SK-N-SH (cell line): ENCODE data around the gene CDH20. TPM values are rescaled to one million over a fixed set of nuclear protein-coding genes. Genes with fewer than 3 reads are reported as not detected.

Experiments
- CTCF ChIA-PET: fragments of 300-600, 350-600 bp; formaldehyde crosslinking; extraction: SDS; loops from one replicate; lab custom pipeline; 2021; lab: Yijun Ruan, JAX
- POLR2A ChIA-PET: fragments of 350-600 bp; sonication (Branson Sonifier 250); formaldehyde crosslinking; extraction: SDS; loops from one replicate; lab custom pipeline; 2020; ENCODE audit warnings: antibody characterized with exemption, inconsistent platforms; lab: Yijun Ruan, JAX
- DNase-seq: peaks from one replicate; pipeline ENCODE4 v3.0.0; 2012
- H2AFZ ChIP-seq: fragments of 200-600 bp; sonication (generic); 2 replicates; pipeline ENCODE4 v1.8.1; 2016; ENCODE audit warnings: antibody characterized with exemption, mild to moderate bottlenecking, low read depth
- H3F3A ChIP-seq: fragments of 200-600 bp; sonication (generic); replicated peaks from 2 replicates; pipeline ENCODE3; 2016; ENCODE audit warnings: antibody characterized with exemption, mild to moderate bottlenecking; ENCODE audit not compliant: insufficient read depth
- H3K27ac ChIP-seq, 2 experiments: fragments of 200-500 bp in 1 of 2; fragments of 200-600 bp in 1 of 2; sonication (Bioruptor generic) in 1 of 2; sonication (generic), shearing (Covaris generic) in 1 of 2; 2 replicates each; pipeline versions ENCODE4 v1.5.1 to v1.6.1; 2014 to 2016; ENCODE audit warnings: low read depth in 2 of 2, inconsistent platforms in 1 of 2, low read length in 1 of 2, mild to moderate bottlenecking in 1 of 2, mixed read lengths in 1 of 2
- H3K27me3 ChIP-seq: fragments of 200-600 bp; sonication (generic), shearing (Covaris generic); 2 replicates; pipeline ENCODE4 v1.6.1; 2016; ENCODE audit warnings: mixed run types; ENCODE audit not compliant: insufficient read depth
- H3K36me3 ChIP-seq, 2 experiments: fragments of 200-500 bp in 1 of 2; fragments of 200-600 bp in 1 of 2; sonication (Bioruptor generic) in 1 of 2; sonication (generic) in 1 of 2; replicated peaks in 1 of 2; 2 replicates each; pipeline versions ENCODE3 to v1.5.1; 2014 to 2016; ENCODE audit warnings: low read length in 1 of 2, mild to moderate bottlenecking in 1 of 2; ENCODE audit not compliant: insufficient read depth in 2 of 2, control insufficient read depth in 1 of 2
- H3K4me1 ChIP-seq, 2 experiments: fragments of 200-500 bp in 1 of 2; fragments of 200-600 bp in 1 of 2; sonication (Bioruptor generic) in 1 of 2; sonication (generic), shearing (Covaris generic) in 1 of 2; 2 replicates each; pipeline versions ENCODE4 v1.5.1 to v1.6.1; 2014 to 2016; ENCODE audit warnings: low read depth in 1 of 2, low read length in 1 of 2, mixed run types in 1 of 2; ENCODE audit not compliant: insufficient read depth in 2 of 2, control insufficient read depth in 1 of 2
- H3K4me2 ChIP-seq: fragments of 200-600 bp; sonication (generic), shearing (Covaris generic); 2 replicates; pipeline ENCODE4 v1.6.1; 2017; ENCODE audit warnings: mixed run types
- H3K4me3 ChIP-seq, 2 experiments: fragments of 200-500 bp in 1 of 2; fragments of 200-600 bp in 1 of 2; sonication (Bioruptor generic) in 1 of 2; sonication (generic), shearing (Covaris generic) in 1 of 2; 2 replicates each; pipeline versions ENCODE4 v1.5.1 to v1.8.1; 2014 to 2016; ENCODE audit warnings: low read depth in 2 of 2, inconsistent platforms in 1 of 2, low read length in 1 of 2, mild to moderate bottlenecking in 1 of 2, mixed read lengths in 1 of 2, moderate library complexity in 1 of 2
- H3K79me2 ChIP-seq: fragments of 200-600 bp; sonication (generic); 2 replicates; pipeline ENCODE4 v1.8.1; 2017; ENCODE audit warnings: mild to moderate bottlenecking; ENCODE audit not compliant: insufficient read depth
- H3K9ac ChIP-seq: fragments of 200-600 bp; sonication (generic); 2 replicates; pipeline ENCODE4 v1.6.1; 2017; ENCODE audit warnings: mixed run types
- H3K9me2 ChIP-seq: fragments of 200-600 bp; sonication (generic); 2 replicates; pipeline ENCODE4 v1.6.1; 2017; ENCODE audit warnings: mixed run types
- H3K9me3 ChIP-seq: fragments of 200-600 bp; sonication (generic); 2 replicates; pipeline ENCODE4 v1.6.1; 2017; ENCODE audit warnings: mixed run types, mild to moderate bottlenecking, moderate library complexity
- H4K20me1 ChIP-seq: fragments of 200-600 bp; sonication (generic); 2 replicates; pipeline ENCODE4 v1.6.1; 2017; ENCODE audit warnings: mild to moderate bottlenecking, mixed run types; ENCODE audit not compliant: insufficient read depth
- GATA2 ChIP-seq: sonication (generic); formaldehyde crosslinking; IDR thresholded peaks from 2 replicates; pipeline ENCODE4 v1.5.0; 2020; ENCODE audit warnings: mild to moderate bottlenecking, missing genetic modification reagents
- JUND ChIP-seq: IDR thresholded peaks from 2 replicates; pipeline ENCODE4 v1.4.0; 2012
- MXI1 ChIP-seq: IDR thresholded peaks from 2 replicates; pipeline ENCODE4 v1.6.1; 2012; ENCODE audit warnings: mild to moderate bottlenecking, low read depth, low read length, improper control_type of control experiment
- NFIC ChIP-seq: IDR thresholded peaks from 2 replicates; pipeline ENCODE4 v1.4.0; 2012; ENCODE audit warnings: borderline replicate concordance
- NRF1 ChIP-seq: IDR thresholded peaks from 2 replicates; pipeline ENCODE4 v1.6.1; 2012; ENCODE audit warnings: low read depth, mild to moderate bottlenecking, low read length
- POLR2AphosphoS5 ChIP-seq: IDR thresholded peaks from 2 replicates; pipeline ENCODE4 v1.6.1; 2012; ENCODE audit warnings: low read depth, low read length
- RCOR1 ChIP-seq: fragments of 150-350 bp; IDR thresholded peaks from 2 replicates; pipeline ENCODE4 v1.6.1; 2017; ENCODE audit warnings: antibody characterized with exemption, low read length
- RFX5 ChIP-seq: IDR thresholded peaks from 2 replicates; pipeline ENCODE4 v1.6.1; 2012; ENCODE audit warnings: mild to moderate bottlenecking, improper control_type of control experiment, low read length
- SMC3 ChIP-seq: IDR thresholded peaks from 2 replicates; pipeline ENCODE4 v1.6.1; 2012; ENCODE audit warnings: low read depth, low read length, improper control_type of control experiment
- TAF1 ChIP-seq: IDR thresholded peaks from 2 replicates; pipeline ENCODE4 v1.6.1; 2012; ENCODE audit warnings: low read depth, mild to moderate bottlenecking, low read length, moderate library complexity, borderline replicate concordance
- TEAD4 ChIP-seq: IDR thresholded peaks from 2 replicates; pipeline ENCODE4 v1.4.0; 2012; ENCODE audit warnings: mild to moderate bottlenecking, borderline replicate concordance; ENCODE audit not compliant: insufficient read depth
- YY1 ChIP-seq: IDR thresholded peaks from 2 replicates; pipeline ENCODE4 v1.4.0; 2012; ENCODE audit warnings: low read depth, mild to moderate bottlenecking
- WGBS: methylation state at CpG from one replicate; pipeline ENCODE4 v1.1.6; 2017; ENCODE audit warnings: low lambda C conversion rate; 5-methylcytosine and 5-hydroxymethylcytosine counted together
- polyA plus RNA-seq, 3 experiments: library from polyadenylated mRNA; depleted of rRNA; stranded (reverse); fragments of >200 nt; gene quantifications; 2 replicates each; pipeline ENCODE4 v1.2.3, GENCODE V29; 2012
- TF ChIP-seq, protein P1 (sequence below): IDR thresholded peaks from 2 replicates; pipeline ENCODE4; 2012
- TF ChIP-seq, protein P2 (sequence below): fragments of 200-600 bp; sonication (generic); IDR thresholded peaks from 2 replicates; pipeline ENCODE4 v1.6.1; 2017; ENCODE audit warnings: antibody characterized with exemption, mild to moderate bottlenecking, moderate library complexity
- TF ChIP-seq, protein P3 (sequence below): IDR thresholded peaks from 2 replicates; pipeline ENCODE4 v1.4.0; 2012; ENCODE audit warnings: low read depth, borderline replicate concordance
- TF ChIP-seq, protein P4 (sequence below): IDR thresholded peaks from 2 replicates; pipeline ENCODE4 v1.6.1; 2012; ENCODE audit warnings: mild to moderate bottlenecking, low read depth, low read length, moderate library complexity
- TF ChIP-seq, protein P5 (sequence below): fragments of 150-350 bp; IDR thresholded peaks from 2 replicates; pipeline ENCODE4 v1.6.1; 2017; ENCODE audit warnings: antibody characterized with exemption, low read length, low read depth, borderline replicate concordance

CDH20 gene
- polyA plus RNA-seq, 1 of the 3 experiments (the other 2 are of a cell fraction) = 1.1 TPM

DNA sequence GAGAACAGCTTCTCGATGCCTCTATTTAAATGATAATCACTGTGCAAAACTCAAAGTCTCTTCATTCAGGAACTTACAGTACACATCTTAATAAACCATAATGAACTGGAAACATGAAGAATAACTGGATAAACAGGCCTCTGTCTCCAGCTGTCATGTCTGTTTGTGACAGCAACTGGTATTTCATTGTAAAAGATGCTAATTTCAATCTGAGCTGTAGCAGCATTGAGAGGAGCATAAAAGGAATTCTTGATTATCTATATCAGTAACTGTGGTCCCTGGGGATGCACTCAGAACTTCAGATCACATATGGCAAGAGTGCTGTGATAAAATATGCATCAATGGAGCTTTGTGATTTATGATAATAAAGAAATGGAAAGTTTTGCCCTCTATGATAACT, 18.8 kb downstream of the CDH20 start:
- DNase-seq = no peak
- no peak overlapping the region for H3K9ac ChIP-seq
- H3K36me3 ChIP-seq = no peaks in the 10 kb centered on the region
- H3K4me3 ChIP-seq = no peak overlapping the region
- CTCF ChIA-PET = no interaction called here
- no peaks in the 10 kb centered on the region for H3K9me3 ChIP-seq
- TF ChIP-seq, protein P1, sequence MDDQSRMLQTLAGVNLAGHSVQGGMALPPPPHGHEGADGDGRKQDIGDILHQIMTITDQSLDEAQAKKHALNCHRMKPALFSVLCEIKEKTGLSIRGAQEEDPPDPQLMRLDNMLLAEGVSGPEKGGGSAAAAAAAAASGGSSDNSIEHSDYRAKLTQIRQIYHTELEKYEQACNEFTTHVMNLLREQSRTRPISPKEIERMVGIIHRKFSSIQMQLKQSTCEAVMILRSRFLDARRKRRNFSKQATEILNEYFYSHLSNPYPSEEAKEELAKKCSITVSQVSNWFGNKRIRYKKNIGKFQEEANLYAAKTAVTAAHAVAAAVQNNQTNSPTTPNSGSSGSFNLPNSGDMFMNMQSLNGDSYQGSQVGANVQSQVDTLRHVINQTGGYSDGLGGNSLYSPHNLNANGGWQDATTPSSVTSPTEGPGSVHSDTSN = no peak
- TF ChIP-seq POLR2AphosphoS5 (no peak), SMC3 (no peak), RFX5 (no peak), MXI1 (no peak), JUND (no peak), NFIC (no peak), TAF1 (no peak), RCOR1 (no peak)
- TF ChIP-seq, protein P2, sequence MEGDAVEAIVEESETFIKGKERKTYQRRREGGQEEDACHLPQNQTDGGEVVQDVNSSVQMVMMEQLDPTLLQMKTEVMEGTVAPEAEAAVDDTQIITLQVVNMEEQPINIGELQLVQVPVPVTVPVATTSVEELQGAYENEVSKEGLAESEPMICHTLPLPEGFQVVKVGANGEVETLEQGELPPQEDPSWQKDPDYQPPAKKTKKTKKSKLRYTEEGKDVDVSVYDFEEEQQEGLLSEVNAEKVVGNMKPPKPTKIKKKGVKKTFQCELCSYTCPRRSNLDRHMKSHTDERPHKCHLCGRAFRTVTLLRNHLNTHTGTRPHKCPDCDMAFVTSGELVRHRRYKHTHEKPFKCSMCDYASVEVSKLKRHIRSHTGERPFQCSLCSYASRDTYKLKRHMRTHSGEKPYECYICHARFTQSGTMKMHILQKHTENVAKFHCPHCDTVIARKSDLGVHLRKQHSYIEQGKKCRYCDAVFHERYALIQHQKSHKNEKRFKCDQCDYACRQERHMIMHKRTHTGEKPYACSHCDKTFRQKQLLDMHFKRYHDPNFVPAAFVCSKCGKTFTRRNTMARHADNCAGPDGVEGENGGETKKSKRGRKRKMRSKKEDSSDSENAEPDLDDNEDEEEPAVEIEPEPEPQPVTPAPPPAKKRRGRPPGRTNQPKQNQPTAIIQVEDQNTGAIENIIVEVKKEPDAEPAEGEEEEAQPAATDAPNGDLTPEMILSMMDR = no peak
- TF ChIP-seq, protein P3, sequence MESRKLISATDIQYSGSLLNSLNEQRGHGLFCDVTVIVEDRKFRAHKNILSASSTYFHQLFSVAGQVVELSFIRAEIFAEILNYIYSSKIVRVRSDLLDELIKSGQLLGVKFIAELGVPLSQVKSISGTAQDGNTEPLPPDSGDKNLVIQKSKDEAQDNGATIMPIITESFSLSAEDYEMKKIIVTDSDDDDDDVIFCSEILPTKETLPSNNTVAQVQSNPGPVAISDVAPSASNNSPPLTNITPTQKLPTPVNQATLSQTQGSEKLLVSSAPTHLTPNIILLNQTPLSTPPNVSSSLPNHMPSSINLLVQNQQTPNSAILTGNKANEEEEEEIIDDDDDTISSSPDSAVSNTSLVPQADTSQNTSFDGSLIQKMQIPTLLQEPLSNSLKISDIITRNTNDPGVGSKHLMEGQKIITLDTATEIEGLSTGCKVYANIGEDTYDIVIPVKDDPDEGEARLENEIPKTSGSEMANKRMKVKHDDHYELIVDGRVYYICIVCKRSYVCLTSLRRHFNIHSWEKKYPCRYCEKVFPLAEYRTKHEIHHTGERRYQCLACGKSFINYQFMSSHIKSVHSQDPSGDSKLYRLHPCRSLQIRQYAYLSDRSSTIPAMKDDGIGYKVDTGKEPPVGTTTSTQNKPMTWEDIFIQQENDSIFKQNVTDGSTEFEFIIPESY = no peak
- TF ChIP-seq, all 33 proteins: peak for 0
- POLR2A ChIA-PET = no interaction called here
- H3F3A ChIP-seq = no peaks in the 10 kb centered on the region
- H3K27me3 ChIP-seq = no peaks in the 10 kb centered on the region
- no peak overlapping the region for H3K4me2 ChIP-seq
- H3K4me1 ChIP-seq = no peaks in the 10 kb centered on the region; a peak in 1 of 4 replicates
- no peaks in the 10 kb centered on the region for H3K79me2 ChIP-seq
- H3K9me2 ChIP-seq = no peaks in the 10 kb centered on the region
- no peaks in the 10 kb centered on the region for H4K20me1 ChIP-seq
- 65% methylated on average over 1 of the region's 1 CpG for WGBS
- H2AFZ ChIP-seq = no peak overlapping the region
- no peak overlapping the region for H3K27ac ChIP-seq

DNA sequence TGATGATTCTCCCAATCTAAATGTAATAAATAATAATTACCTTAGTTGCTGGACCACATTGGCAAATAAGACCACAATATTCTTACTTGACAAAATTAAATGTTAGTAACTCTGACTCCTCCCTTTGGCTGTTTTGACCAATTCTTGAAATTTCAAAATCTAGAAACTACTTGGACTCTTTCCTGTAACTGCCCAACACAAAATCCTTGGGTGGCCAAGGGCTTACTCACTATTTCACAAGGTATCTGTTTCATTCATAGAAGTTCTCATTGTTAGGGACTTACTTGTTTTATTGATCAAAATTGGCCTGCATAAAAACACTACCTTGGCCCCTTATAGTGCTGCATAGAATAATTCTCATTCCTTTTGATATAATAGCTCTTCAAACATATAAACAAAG, 19.4 kb downstream of the CDH20 start:
- Histone ChIP-seq H4K20me1 (no peaks in the 10 kb centered on the region), H3K27ac (no peak overlapping the region), H3K4me1 (no peaks in the 10 kb centered on the region; a peak in 1 of 4 replicates), H3K9me2 (no peaks in the 10 kb centered on the region), H3K27me3 (no peaks in the 10 kb centered on the region), H3K79me2 (no peaks in the 10 kb centered on the region), H3K36me3 (no peaks in the 10 kb centered on the region), H3F3A (no peaks in the 10 kb centered on the region), H2AFZ (no peak overlapping the region), H3K4me3 (no peak overlapping the region), H3K9ac (no peak overlapping the region), H3K9me3 (no peaks in the 10 kb centered on the region), H3K4me2 (no peak overlapping the region)
- POLR2A ChIA-PET = no interaction called here
- TF ChIP-seq NRF1 (no peak), JUND (no peak), TEAD4 (no peak), GATA2 (CRISPR knock-in tag) (no peak), YY1 (no peak)
- TF ChIP-seq, protein P4, sequence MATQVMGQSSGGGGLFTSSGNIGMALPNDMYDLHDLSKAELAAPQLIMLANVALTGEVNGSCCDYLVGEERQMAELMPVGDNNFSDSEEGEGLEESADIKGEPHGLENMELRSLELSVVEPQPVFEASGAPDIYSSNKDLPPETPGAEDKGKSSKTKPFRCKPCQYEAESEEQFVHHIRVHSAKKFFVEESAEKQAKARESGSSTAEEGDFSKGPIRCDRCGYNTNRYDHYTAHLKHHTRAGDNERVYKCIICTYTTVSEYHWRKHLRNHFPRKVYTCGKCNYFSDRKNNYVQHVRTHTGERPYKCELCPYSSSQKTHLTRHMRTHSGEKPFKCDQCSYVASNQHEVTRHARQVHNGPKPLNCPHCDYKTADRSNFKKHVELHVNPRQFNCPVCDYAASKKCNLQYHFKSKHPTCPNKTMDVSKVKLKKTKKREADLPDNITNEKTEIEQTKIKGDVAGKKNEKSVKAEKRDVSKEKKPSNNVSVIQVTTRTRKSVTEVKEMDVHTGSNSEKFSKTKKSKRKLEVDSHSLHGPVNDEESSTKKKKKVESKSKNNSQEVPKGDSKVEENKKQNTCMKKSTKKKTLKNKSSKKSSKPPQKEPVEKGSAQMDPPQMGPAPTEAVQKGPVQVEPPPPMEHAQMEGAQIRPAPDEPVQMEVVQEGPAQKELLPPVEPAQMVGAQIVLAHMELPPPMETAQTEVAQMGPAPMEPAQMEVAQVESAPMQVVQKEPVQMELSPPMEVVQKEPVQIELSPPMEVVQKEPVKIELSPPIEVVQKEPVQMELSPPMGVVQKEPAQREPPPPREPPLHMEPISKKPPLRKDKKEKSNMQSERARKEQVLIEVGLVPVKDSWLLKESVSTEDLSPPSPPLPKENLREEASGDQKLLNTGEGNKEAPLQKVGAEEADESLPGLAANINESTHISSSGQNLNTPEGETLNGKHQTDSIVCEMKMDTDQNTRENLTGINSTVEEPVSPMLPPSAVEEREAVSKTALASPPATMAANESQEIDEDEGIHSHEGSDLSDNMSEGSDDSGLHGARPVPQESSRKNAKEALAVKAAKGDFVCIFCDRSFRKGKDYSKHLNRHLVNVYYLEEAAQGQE = no peak
- TF ChIP-seq, protein P5, sequence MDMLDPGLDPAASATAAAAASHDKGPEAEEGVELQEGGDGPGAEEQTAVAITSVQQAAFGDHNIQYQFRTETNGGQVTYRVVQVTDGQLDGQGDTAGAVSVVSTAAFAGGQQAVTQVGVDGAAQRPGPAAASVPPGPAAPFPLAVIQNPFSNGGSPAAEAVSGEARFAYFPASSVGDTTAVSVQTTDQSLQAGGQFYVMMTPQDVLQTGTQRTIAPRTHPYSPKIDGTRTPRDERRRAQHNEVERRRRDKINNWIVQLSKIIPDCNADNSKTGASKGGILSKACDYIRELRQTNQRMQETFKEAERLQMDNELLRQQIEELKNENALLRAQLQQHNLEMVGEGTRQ = no peak
- CTCF ChIA-PET = no interaction called here
- no peak for DNase-seq
